H1 (cell line): ENCODE measurements around the gene ADCK1. TPM values are rescaled to one million over a fixed set of nuclear protein-coding genes. Genes with fewer than 3 reads are reported as not detected.

ENCODE experiments used
- CTCF ChIA-PET: fragments of 300-600 bp; sonication (Branson Sonifier 250); formaldehyde crosslinking; loops from one replicate; lab custom pipeline; 2021; ENCODE audit not compliant: partially characterized antibody; lab: Charles Lee
- POLR2A ChIA-PET: fragments of 300-600 bp; sonication (Branson Sonifier 250); formaldehyde crosslinking; loops from one replicate; lab custom pipeline; 2021; ENCODE audit warnings: inconsistent platforms; ENCODE audit not compliant: partially characterized antibody; lab: Charles Lee
- DNase-seq, 2 experiments: peaks; one replicate each; pipeline versions ENCODE4 v3.0.0 to v3.0.0-alpha.2; 2010 to 2022; ENCODE audit warnings: low spot score in 2 of 2, low read depth in 1 of 2, mixed read lengths in 1 of 2
- FAIRE-seq: peaks from 2 replicates; lab custom pipeline; 2011; peaks lifted over from hg19 to GRCh38; lab: Jason Lieb, UNC
- H2AFZ ChIP-seq: 2 replicates; pipeline ENCODE4 v1.8.1; 2012; ENCODE audit warnings: low read length, inconsistent platforms
- H2AK5ac ChIP-seq: 2 replicates; pipeline ENCODE4 v1.6.1; 2013; ENCODE audit warnings: low read depth, low read length
- H2BK120ac ChIP-seq: replicated peaks from 2 replicates; pipeline ENCODE3; 2013; ENCODE audit warnings: low read depth, low read length, inconsistent platforms
- H2BK12ac ChIP-seq: 2 replicates; pipeline ENCODE4 v1.6.1; 2013; ENCODE audit warnings: low read depth, low read length
- H2BK15ac ChIP-seq: 2 replicates; pipeline ENCODE4 v1.6.1; 2013; ENCODE audit warnings: low read length
- H2BK20ac ChIP-seq: 2 replicates; pipeline ENCODE4 v1.6.1; 2013; ENCODE audit warnings: low read length
- H2BK5ac ChIP-seq: 2 replicates; pipeline ENCODE4 v1.6.1; 2013; ENCODE audit warnings: low read depth, low read length
- H3K14ac ChIP-seq: 2 replicates; pipeline ENCODE4 v1.6.1; 2013; ENCODE audit warnings: inconsistent platforms; ENCODE audit not compliant: insufficient read length
- H3K18ac ChIP-seq: 2 replicates; pipeline ENCODE4 v1.6.1; 2013; ENCODE audit warnings: low read length; ENCODE audit errors: extremely low read depth
- H3K23ac ChIP-seq: 2 replicates; pipeline ENCODE4 v1.6.1; 2013; ENCODE audit warnings: inconsistent platforms; ENCODE audit not compliant: insufficient read length
- H3K23me2 ChIP-seq: 2 replicates; pipeline ENCODE4 v1.6.1; 2013; ENCODE audit warnings: low read depth, low read length
- H3K27ac ChIP-seq: 2 replicates; pipeline ENCODE4 v1.6.1; 2011; ENCODE audit warnings: low read depth, low read length, inconsistent platforms
- H3K27me3 ChIP-seq, 4 experiments: replicated peaks in 1 of 4; 1 replicate in 1 of 4; 2 replicates in 3 of 4; pipeline versions ENCODE4 v1.6.1 to v1.8.1; 2011 to 2013; ENCODE audit warnings: low read length in 3 of 4, mild to moderate bottlenecking in 3 of 4, inconsistent platforms in 2 of 4, mixed read lengths in 2 of 4, moderate library complexity in 1 of 4; ENCODE audit not compliant: control insufficient read depth in 3 of 4, insufficient read depth in 3 of 4; ENCODE audit errors: extremely low read depth in 1 of 4
- H3K36me3 ChIP-seq, 4 experiments: 2 replicates each; pipeline versions ENCODE4 v1.6.1 to v1.8.1; 2011 to 2013; ENCODE audit warnings: mild to moderate bottlenecking in 4 of 4, low read length in 3 of 4, moderate library complexity in 2 of 4, control low read depth in 1 of 4, inconsistent platforms in 1 of 4; ENCODE audit not compliant: insufficient read depth in 4 of 4, control insufficient read depth in 2 of 4
- H3K4ac ChIP-seq: replicated peaks from 2 replicates; pipeline ENCODE3; 2013; ENCODE audit warnings: low read length, low read depth, mixed read lengths, inconsistent platforms; ENCODE audit not compliant: insufficient read length
- H3K4me1 ChIP-seq, 4 experiments: replicated peaks in 1 of 4; 1 replicate in 1 of 4; 2 replicates in 3 of 4; pipeline versions ENCODE4 v1.6.1 to v1.8.1; 2011 to 2013; ENCODE audit warnings: low read length in 3 of 4, inconsistent platforms in 2 of 4, mixed read lengths in 1 of 4; ENCODE audit not compliant: insufficient read depth in 4 of 4, control insufficient read depth in 3 of 4
- H3K4me2 ChIP-seq, 2 experiments: 2 replicates each; pipeline versions ENCODE4 v1.6.1 to v1.8.1; 2011 to 2013; ENCODE audit warnings: low read depth in 2 of 2, low read length in 2 of 2, control low read depth in 1 of 2, inconsistent platforms in 1 of 2, mild to moderate bottlenecking in 1 of 2; ENCODE audit not compliant: insufficient read depth in 1 of 2
- H3K4me3 ChIP-seq, 4 experiments: fragments of 200-600, 300-600 bp in 1 of 4; sonication (generic), shearing (Covaris generic), sonication (Bioruptor Twin) in 1 of 4; 2 replicates each; pipeline versions ENCODE4 v1.5.1 to v1.8.1; 2011 to 2016; ENCODE audit warnings: low read length in 4 of 4, low read depth in 3 of 4, control low read depth in 2 of 4, inconsistent platforms in 2 of 4, mild to moderate bottlenecking in 2 of 4, mixed read lengths in 1 of 4, moderate library complexity in 1 of 4; ENCODE audit not compliant: insufficient read depth in 2 of 4; ENCODE audit errors: extremely low read depth in 1 of 4
- H3K56ac ChIP-seq: replicated peaks from 2 replicates; pipeline ENCODE3; 2013; ENCODE audit warnings: low read depth, mild to moderate bottlenecking, mixed read lengths, low read length, inconsistent platforms; ENCODE audit not compliant: insufficient read length
- H3K79me1 ChIP-seq: 2 replicates; pipeline ENCODE4 v1.6.1; 2013; ENCODE audit warnings: low read depth, low read length, control low read depth
- H3K79me2 ChIP-seq, 2 experiments: 2 replicates each; pipeline versions ENCODE4 v1.6.1 to v1.8.1; 2012 to 2013; ENCODE audit warnings: low read length in 2 of 2, mild to moderate bottlenecking in 2 of 2, inconsistent platforms in 1 of 2; ENCODE audit not compliant: insufficient read depth in 2 of 2, control insufficient read depth in 1 of 2
- H3K9ac ChIP-seq, 4 experiments: replicated peaks in 1 of 4; 1 replicate in 1 of 4; 2 replicates in 3 of 4; pipeline versions ENCODE4 v1.6.1 to v1.8.1; 2011 to 2013; ENCODE audit warnings: low read depth in 3 of 4, low read length in 3 of 4, control low read depth in 2 of 4, mild to moderate bottlenecking in 2 of 4, moderate library complexity in 2 of 4, inconsistent platforms in 1 of 4; ENCODE audit errors: extremely low read depth in 1 of 4
- H3K9me3 ChIP-seq, 2 experiments: 2 replicates each; pipeline versions ENCODE4 v1.6.1 to v1.8.1; 2012 to 2013; ENCODE audit warnings: mild to moderate bottlenecking in 2 of 2, moderate library complexity in 2 of 2, control low read depth in 1 of 2, inconsistent platforms in 1 of 2, low read depth in 1 of 2, low read length in 1 of 2, mixed read lengths in 1 of 2; ENCODE audit not compliant: insufficient read depth in 2 of 2
- H4K20me1 ChIP-seq, 2 experiments: replicated peaks in 1 of 2; 2 replicates each; pipeline versions ENCODE3 to v1.8.1; 2011 to 2013; ENCODE audit warnings: inconsistent platforms in 2 of 2, low read length in 2 of 2, mild to moderate bottlenecking in 1 of 2; ENCODE audit not compliant: insufficient read depth in 2 of 2, control insufficient read depth in 1 of 2
- H4K5ac ChIP-seq: 2 replicates; pipeline ENCODE4 v1.6.1; 2013; ENCODE audit warnings: low read length, low read depth, mixed read lengths, inconsistent platforms; ENCODE audit not compliant: insufficient read length
- H4K8ac ChIP-seq: 2 replicates; pipeline ENCODE4 v1.8.0; 2013; ENCODE audit warnings: mild to moderate bottlenecking, moderate library complexity, low read length, inconsistent platforms; ENCODE audit not compliant: insufficient read depth; ENCODE audit errors: extremely low read depth
- H4K91ac ChIP-seq: replicated peaks from 2 replicates; pipeline ENCODE3; 2013; ENCODE audit warnings: low read length, mixed read lengths, inconsistent platforms; ENCODE audit not compliant: insufficient read length
- BACH1 ChIP-seq: IDR thresholded peaks from 2 replicates; pipeline ENCODE4 v1.6.1; 2012; ENCODE audit warnings: low read length, improper control_type of control experiment
- CBX5 ChIP-seq: fragments of 300-800, 300-1000 bp; sonication (generic); IDR thresholded peaks from 2 replicates; pipeline ENCODE4 v1.7.1; 2016; ENCODE audit warnings: antibody characterized with exemption, low read length, low read depth
- CTBP2 ChIP-seq: IDR thresholded peaks from 2 replicates; pipeline ENCODE4 v1.7.0; 2011; ENCODE audit warnings: borderline replicate concordance, mild to moderate bottlenecking, moderate library complexity, mixed read lengths, low read length; ENCODE audit not compliant: insufficient read depth, insufficient read length
- EGR1 ChIP-seq: IDR thresholded peaks from 2 replicates; pipeline ENCODE4 v1.6.1; 2011; ENCODE audit warnings: low read depth, low read length, borderline replicate concordance
- HDAC6 ChIP-seq: IDR thresholded peaks from one replicate; pipeline ENCODE4 v1.7.1; 2012; ENCODE audit warnings: low read depth, mild to moderate bottlenecking, inconsistent platforms, low read length, moderate library complexity
- KDM5A ChIP-seq: fragments of 200-600 bp; IDR thresholded peaks from 2 replicates; pipeline ENCODE4 v1.7.1; 2012; ENCODE audit warnings: mild to moderate bottlenecking, low read length, inconsistent platforms, mixed read lengths
- POLR2A ChIP-seq, 2 experiments: IDR thresholded peaks; 1 replicate in 1 of 2; 2 replicates in 1 of 2; pipeline ENCODE4 v1.6.1; 2011; ENCODE audit warnings: low read depth in 2 of 2, low read length in 2 of 2, mild to moderate bottlenecking in 2 of 2; ENCODE audit errors: control extremely low read depth in 1 of 2
- RBBP5 ChIP-seq: IDR thresholded peaks from 2 replicates; pipeline ENCODE4 v1.7.1; 2012; ENCODE audit warnings: low read depth, mild to moderate bottlenecking, inconsistent platforms, low read length, moderate library complexity, borderline replicate concordance
- RFX5 ChIP-seq: IDR thresholded peaks from 2 replicates; pipeline ENCODE4 v1.6.1; 2011; ENCODE audit warnings: low read depth, low read length, improper control_type of control experiment, borderline replicate concordance
- RNF2 ChIP-seq: fragments of 200-900, 300-1000 bp; sonication (generic); IDR thresholded peaks from 2 replicates; pipeline ENCODE4 v1.7.1; 2016; ENCODE audit warnings: borderline replicate concordance, low read depth, mild to moderate bottlenecking, antibody characterized with exemption, low read length; ENCODE audit not compliant: poor library complexity, severe bottlenecking; ENCODE audit errors: missing control alignments
- RXRA ChIP-seq: IDR thresholded peaks from 2 replicates; pipeline ENCODE4 v1.6.1; 2011; ENCODE audit warnings: low read depth, mild to moderate bottlenecking, low read length, moderate library complexity; ENCODE audit not compliant: insufficient read depth
- SIRT6 ChIP-seq: IDR thresholded peaks from one replicate; pipeline ENCODE4 v1.7.1; 2012; ENCODE audit warnings: low read length, inconsistent platforms
- TBP ChIP-seq: IDR thresholded peaks from 2 replicates; pipeline ENCODE4 v1.6.1; 2011; ENCODE audit warnings: low read depth, low read length, improper control_type of control experiment
- TEAD4 ChIP-seq: IDR thresholded peaks from 2 replicates; pipeline ENCODE4 v1.6.1; 2012; ENCODE audit warnings: low read depth, low read length, inconsistent platforms, mixed read lengths
- ZNF274 ChIP-seq: IDR thresholded peaks from 2 replicates; pipeline ENCODE4 v1.7.0; 2012; ENCODE audit warnings: low read length, borderline replicate concordance; ENCODE audit errors: extremely low read depth
- WGBS, 2 experiments: shearing (Covaris generic) in 1 of 2; methylation state at CpG; one replicate each; pipeline versions ENCODE4 v1.1.6 to v1.1.7; 2013 to 2015; ENCODE audit warnings: low lambda C conversion rate in 2 of 2, mixed read lengths in 2 of 2, inconsistent platforms in 1 of 2, low coverage in 1 of 2, missing lambda C conversion rate in 1 of 2; ENCODE audit not compliant: insufficient replicate concordance in 2 of 2, insufficient coverage in 1 of 2, insufficient read length in 1 of 2; ENCODE audit errors: extremely low coverage in 1 of 2, missing lambda C conversion rate in 1 of 2; 5-methylcytosine and 5-hydroxymethylcytosine counted together
- polyA plus RNA-seq, 7 experiments: library from polyadenylated mRNA; depleted of rRNA in 3 of 7; stranded (reverse) in 5 of 7; unstranded in 2 of 7; fragments of >200 nt in 5 of 7; fragments of 200-250 nt in 2 of 7; gene quantifications; 1 replicate in 5 of 7; 2 replicates in 1 of 7; 4 replicates in 1 of 7; pipeline versions ENCODE4 v1.2.1 to v1.2.3, GENCODE V29; 2011 to 2013; ENCODE audit warnings: missing spikeins in 2 of 7, mixed read lengths in 2 of 7
- total RNA-seq: library from RNA; stranded (reverse); fragmentation: NEBNext Ultra II Directional; extraction: Animal tissue kit (Norgen Biotek cat#: 25700); gene quantifications from 2 replicates; pipeline ENCODE4 v1.2.1, GENCODE V29; 2021

The ADCK1 gene
- total and polyA plus RNA-seq, 2 of the 8 experiments (the other 6 are each of a cell fraction or from before 2014, with no cell fraction given) = 11.0 to 16.8 TPM

- ChIA-PET CTCF (interaction anchor here (1.2 kb wide), 1 partner anchor 9 kb away, joined by 3 read pairs; the partner anchor contains the start of gene ADCK1), POLR2A (no interaction called here)
- Histone ChIP-seq H2BK12ac (no peak overlapping the region), H4K91ac (no peak overlapping the region), H3K36me3 (no peaks in the 10 kb centered on the region), H3K4me1 (peaks cover 0 to 3% (median 1%) of the 10 kb centered on the region in 4 experiments; a peak in 3 of 7 replicates), H3K9ac (no peak overlapping the region), H3K23me2 (no peaks in the 10 kb centered on the region; the same call in 1 of the 2 replicates), H3K4ac (no peak overlapping the region), H2BK20ac (no peak overlapping the region), H2AFZ (no peak overlapping the region), H3K79me1 (0 out of 2 replicates have a peak, but pooled peaks cover 5% of the 10 kb centered on the region), H3K18ac (no peak overlapping the region), H3K79me2 (no peaks in the 10 kb centered on the region), H3K27me3 (no peaks in the 10 kb centered on the region), H2AK5ac (no peak overlapping the region), H3K4me3 (no peak overlapping the region), H2BK120ac (no peak overlapping the region), H3K56ac (no peak overlapping the region), H3K14ac (no peak overlapping the region), H3K4me2 (no peak overlapping the region), H4K5ac (no peak overlapping the region), H4K20me1 (no peaks in the 10 kb centered on the region), H3K9me3 (no peaks in the 10 kb centered on the region), H2BK5ac (no peak overlapping the region), H4K8ac (no peak overlapping the region), H2BK15ac (no peak overlapping the region), H3K27ac (no peak overlapping the region), H3K23ac (no peak overlapping the region)
- DNase-seq (no peak), FAIRE-seq (no peak)
- WGBS, 2 experiments = 83% methylated on average over 1 of the region's 1 CpG; no CpG with 5 or more reads in 1 of the 2 experiments
- TF ChIP-seq SIRT6 (no peak), HDAC6 (no peak), POLR2A (IDR thresholded peaks at IDR 0.05; ENCODE audit: control extremely low read depth in 1 of 2, low read depth in 2 of 2, low read length in 2 of 2) (no peak), TBP (no peak), RBBP5 (no peak), RFX5 (no peak), RNF2 (no peak), RXRA (no peak), ZNF274 (no peak), BACH1 (no peak), TEAD4 (no peak), KDM5A (no peak), CBX5 (no peak), CTBP2 (no peak), EGR1 (no peak)
These were observed 9.1 kb downstream of the ADCK1 start for GRCh38 chr14:77809011-77809410.
